ENCODE results near the gene CTDSP2.

Gene CTDSP2

DNA sequence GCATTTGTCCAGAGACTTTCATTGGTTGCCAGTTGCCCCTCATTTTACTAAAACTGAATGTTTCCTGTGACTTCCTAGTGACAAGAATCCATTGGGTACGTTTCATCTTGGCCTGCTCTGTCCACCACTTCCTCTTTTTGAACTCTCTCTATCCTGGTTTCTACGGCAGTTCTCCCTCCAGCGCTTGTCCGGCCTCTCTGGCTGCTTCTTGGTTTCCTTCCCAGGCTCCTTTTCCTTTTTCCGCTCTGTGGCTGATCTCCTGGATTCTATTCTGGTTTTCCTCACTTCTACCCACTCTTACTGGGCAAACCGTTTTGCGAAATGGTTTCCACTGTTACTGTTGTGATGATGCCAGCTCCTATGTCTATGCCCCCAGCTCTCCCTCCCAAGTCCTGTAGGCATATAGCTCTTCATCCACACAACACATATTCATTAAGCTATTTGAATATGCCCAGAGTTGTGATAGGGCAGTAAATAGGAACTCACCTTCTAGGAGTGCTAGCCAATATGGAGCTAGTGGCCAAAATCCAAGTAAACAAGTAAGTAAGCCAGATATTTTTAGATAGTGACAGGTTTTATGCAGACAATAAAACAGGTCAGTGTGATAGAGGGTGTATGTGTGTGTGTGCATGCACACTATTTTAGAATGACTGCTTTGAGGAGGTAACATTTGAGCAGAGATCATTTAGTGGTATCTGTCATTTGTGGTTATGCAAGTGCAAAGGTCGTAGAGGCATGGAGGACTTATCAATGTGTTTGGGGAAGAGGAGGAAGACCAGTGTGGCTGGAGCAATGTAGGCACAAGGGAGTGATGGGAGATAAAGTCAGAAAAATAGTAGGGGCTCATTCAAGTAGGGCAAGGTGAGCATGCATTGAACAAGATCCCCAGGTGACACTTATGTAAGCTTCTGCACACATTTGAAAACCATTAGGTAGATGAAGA is 27.9 kb upstream of the CTDSP2 start:
- Histone ChIP-seq H4K20me1 (ENCODE audit: insufficient read depth, low read length) (no peaks in the 10 kb centered on the region), H3K4me3 (ENCODE audit: low read length) (no peak overlapping the region), H3K4me2 (ENCODE audit: low read length) (0 out of 2 replicates have a peak overlapping the region, but pooled peaks have one; percentile 7), H3K27ac (ENCODE audit: low read length) (no peak overlapping the region), H2AFZ (ENCODE audit: low read depth, low read length) (no peak overlapping the region), H3K27me3 (ENCODE audit: low read depth, low read length) (0 out of 2 replicates have a peak, but pooled peaks cover 2% of the 10 kb centered on the region), H3K4me1 (ENCODE audit: low read length) (peaks cover 11% of the 10 kb centered on the region), H3K9me3 (ENCODE audit: insufficient read depth, low read length) (no peaks in the 10 kb centered on the region), H3K9ac (ENCODE audit: low read length) (no peak overlapping the region), H3K36me3 (replicated peaks; ENCODE audit: low read depth, low read length) (no peaks in the 10 kb centered on the region), H3K79me2 (ENCODE audit: low read length) (no peaks in the 10 kb centered on the region)
- TF ChIP-seq, protein P1, sequence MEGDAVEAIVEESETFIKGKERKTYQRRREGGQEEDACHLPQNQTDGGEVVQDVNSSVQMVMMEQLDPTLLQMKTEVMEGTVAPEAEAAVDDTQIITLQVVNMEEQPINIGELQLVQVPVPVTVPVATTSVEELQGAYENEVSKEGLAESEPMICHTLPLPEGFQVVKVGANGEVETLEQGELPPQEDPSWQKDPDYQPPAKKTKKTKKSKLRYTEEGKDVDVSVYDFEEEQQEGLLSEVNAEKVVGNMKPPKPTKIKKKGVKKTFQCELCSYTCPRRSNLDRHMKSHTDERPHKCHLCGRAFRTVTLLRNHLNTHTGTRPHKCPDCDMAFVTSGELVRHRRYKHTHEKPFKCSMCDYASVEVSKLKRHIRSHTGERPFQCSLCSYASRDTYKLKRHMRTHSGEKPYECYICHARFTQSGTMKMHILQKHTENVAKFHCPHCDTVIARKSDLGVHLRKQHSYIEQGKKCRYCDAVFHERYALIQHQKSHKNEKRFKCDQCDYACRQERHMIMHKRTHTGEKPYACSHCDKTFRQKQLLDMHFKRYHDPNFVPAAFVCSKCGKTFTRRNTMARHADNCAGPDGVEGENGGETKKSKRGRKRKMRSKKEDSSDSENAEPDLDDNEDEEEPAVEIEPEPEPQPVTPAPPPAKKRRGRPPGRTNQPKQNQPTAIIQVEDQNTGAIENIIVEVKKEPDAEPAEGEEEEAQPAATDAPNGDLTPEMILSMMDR (IDR thresholded peaks at IDR 0.05; ENCODE audit: low read depth, low read length), result no peak
- no peak for TF ChIP-seq EZH2phosphoT487 (IDR thresholded peaks at IDR 0.05; ENCODE audit: low read depth)

- no peak overlapping the region for H2AFZ ChIP-seq (ENCODE audit: low read depth, low read length)
- H3K27me3 ChIP-seq (ENCODE audit: low read depth, low read length), result 0 out of 2 replicates have a peak, but pooled peaks cover 2% of the 10 kb centered on the region
- no peaks in the 10 kb centered on the region for H4K20me1 ChIP-seq (ENCODE audit: insufficient read depth, low read length)
- no peaks in the 10 kb centered on the region for H3K79me2 ChIP-seq (ENCODE audit: low read length)
- no peaks in the 10 kb centered on the region for H3K36me3 ChIP-seq (replicated peaks; ENCODE audit: low read depth, low read length)
- H3K9ac ChIP-seq (ENCODE audit: low read length), result no peak overlapping the region
- H3K9me3 ChIP-seq (ENCODE audit: insufficient read depth, low read length), result no peaks in the 10 kb centered on the region
- H3K4me3 ChIP-seq (ENCODE audit: low read length), result no peak overlapping the region
- no peak overlapping the region for H3K4me2 ChIP-seq (ENCODE audit: low read length)
- no peak overlapping the region for H3K27ac ChIP-seq (ENCODE audit: low read length)
- no peak for TF ChIP-seq EZH2phosphoT487 (IDR thresholded peaks at IDR 0.05; ENCODE audit: low read depth)
- TF ChIP-seq, protein P1 (IDR thresholded peaks at IDR 0.05; ENCODE audit: low read depth, low read length), result no peak
- H3K4me1 ChIP-seq (ENCODE audit: low read length), result peaks cover 11% of the 10 kb centered on the region
These were observed 25.8 kb upstream of the CTDSP2 start for GRCh38 chr12:57872362-57872761.

- Histone ChIP-seq H3K4me3 (ENCODE audit: low read length) (no peak overlapping the region), H3K9ac (ENCODE audit: low read length) (no peak overlapping the region), H3K4me2 (ENCODE audit: low read length) (no peak overlapping the region), H3K9me3 (ENCODE audit: insufficient read depth, low read length) (no peaks in the 10 kb centered on the region), H3K4me1 (ENCODE audit: low read length) (peaks cover 12% of the 10 kb centered on the region), H4K20me1 (ENCODE audit: insufficient read depth, low read length) (no peaks in the 10 kb centered on the region), H3K36me3 (replicated peaks; ENCODE audit: low read depth, low read length) (no peaks in the 10 kb centered on the region), H3K27me3 (ENCODE audit: low read depth, low read length) (no peaks in the 10 kb centered on the region), H3K79me2 (ENCODE audit: low read length) (no peaks in the 10 kb centered on the region), H3K27ac (ENCODE audit: low read length) (no peak overlapping the region), H2AFZ (ENCODE audit: low read depth, low read length) (no peak overlapping the region)
- TF ChIP-seq, protein P1 (IDR thresholded peaks at IDR 0.05; ENCODE audit: low read depth, low read length), result no peak
These were observed 23.4 kb upstream of the CTDSP2 start for GRCh38 chr12:57869927-57870318.

GRCh38 chr12:57869298-57869926 is 22.9 kb upstream of the CTDSP2 start:
- Histone ChIP-seq H3K9ac (ENCODE audit: low read length) (no peak overlapping the region), H3K4me3 (ENCODE audit: low read length) (no peak overlapping the region), H3K9me3 (ENCODE audit: insufficient read depth, low read length) (no peaks in the 10 kb centered on the region), H3K27ac (ENCODE audit: low read length) (no peak overlapping the region), H3K4me2 (ENCODE audit: low read length) (no peak overlapping the region), H3K27me3 (ENCODE audit: low read depth, low read length) (no peaks in the 10 kb centered on the region), H3K4me1 (ENCODE audit: low read length) (peaks cover 10% of the 10 kb centered on the region), H3K79me2 (ENCODE audit: low read length) (no peaks in the 10 kb centered on the region), H2AFZ (ENCODE audit: low read depth, low read length) (no peak overlapping the region), H4K20me1 (ENCODE audit: insufficient read depth, low read length) (no peaks in the 10 kb centered on the region), H3K36me3 (replicated peaks; ENCODE audit: low read depth, low read length) (no peaks in the 10 kb centered on the region)
- no peak for TF ChIP-seq EZH2phosphoT487 (IDR thresholded peaks at IDR 0.05; ENCODE audit: low read depth)
- TF ChIP-seq, protein P1 (IDR thresholded peaks at IDR 0.05; ENCODE audit: low read depth, low read length), result no peak
